Left kidney (tissue), 2 donors: ENCODE results near the gene FGD3. TPM values are rescaled to one million over a fixed set of nuclear protein-coding genes. Genes with fewer than 3 reads are reported as not detected.
A peak's percentile ranks its signal among the peaks of the same experiment; 100 is the strongest.

ENCODE experiments used
- DNase-seq: peaks from one replicate; pipeline ENCODE4 v3.0.0-alpha.2; 2013
- polyA plus RNA-seq: library from polyadenylated mRNA; unstranded; fragments of 120-200 nt; gene quantifications from one replicate; pipeline ENCODE4 v1.2.1, GENCODE V29; 2013; ENCODE audit not compliant: insufficient read length

Gene FGD3
- polyA plus RNA-seq, 1 donor, result 6.5 TPM

DNA sequence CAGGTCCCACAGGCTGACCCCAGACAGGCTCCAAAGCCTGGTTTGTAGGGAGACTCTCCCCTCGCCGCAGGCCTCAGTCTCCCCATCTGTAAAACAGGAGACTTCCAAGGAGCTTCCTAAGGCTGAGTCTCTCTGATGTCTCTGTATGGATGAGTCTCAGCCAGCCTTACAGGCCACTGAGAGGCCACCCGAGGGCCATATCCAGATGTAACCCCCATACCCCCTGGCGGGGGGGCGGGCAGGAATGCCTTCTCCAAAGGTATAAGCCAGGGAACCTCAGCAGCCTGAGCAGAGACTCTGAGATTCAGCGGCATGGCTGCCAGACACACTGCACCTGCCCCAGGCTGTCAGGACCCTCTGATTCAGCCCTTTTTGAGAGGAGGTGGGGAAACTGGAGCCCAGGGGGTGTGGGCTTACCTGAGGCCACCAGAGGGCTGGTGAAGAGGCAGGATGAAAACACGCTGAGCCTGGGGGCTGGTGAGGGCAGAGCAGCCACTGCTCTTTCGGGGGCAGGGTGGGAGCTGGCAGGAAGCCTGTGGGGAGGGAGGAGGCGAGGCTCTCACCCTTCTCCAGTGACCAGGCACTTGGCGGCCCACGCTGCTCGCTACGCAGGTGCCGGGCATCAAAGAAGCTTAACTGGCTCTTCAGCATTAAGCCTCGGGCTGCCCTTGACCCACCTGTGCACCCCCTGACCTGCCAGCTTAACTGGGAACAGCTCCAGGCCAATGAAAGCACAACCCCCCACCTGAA lies 105.6 kb downstream of the FGD3 start:
- no peak for DNase-seq

DNA sequence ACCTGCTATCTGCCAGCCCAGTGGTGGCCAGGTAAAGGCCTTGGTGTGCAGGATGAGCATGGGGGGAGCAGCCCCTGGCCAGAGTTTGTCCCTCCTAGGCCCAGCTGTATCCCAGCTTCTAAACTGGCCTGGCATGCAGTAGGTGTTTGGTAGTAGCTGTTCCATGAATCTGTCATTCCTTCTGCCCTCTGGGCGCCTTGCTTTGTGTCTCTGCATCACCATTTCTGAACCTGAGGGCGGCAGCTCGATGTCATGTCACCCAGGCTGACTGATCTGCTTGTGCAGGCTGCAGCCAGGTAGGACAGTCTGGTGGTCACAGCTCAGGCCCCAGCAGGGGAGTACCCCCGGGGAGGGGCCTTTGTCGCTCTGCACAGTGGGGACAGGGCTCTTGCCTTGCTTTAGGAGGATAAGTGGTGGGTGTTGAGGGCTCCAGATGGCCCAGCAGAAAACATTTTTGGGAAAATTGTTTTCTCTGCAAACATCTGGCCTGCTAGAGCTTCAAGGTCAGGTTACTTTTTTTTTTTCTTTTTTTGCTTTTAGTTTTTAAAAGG lies 106.5 kb downstream of the FGD3 start:
- DNase-seq, result no peak

DNA sequence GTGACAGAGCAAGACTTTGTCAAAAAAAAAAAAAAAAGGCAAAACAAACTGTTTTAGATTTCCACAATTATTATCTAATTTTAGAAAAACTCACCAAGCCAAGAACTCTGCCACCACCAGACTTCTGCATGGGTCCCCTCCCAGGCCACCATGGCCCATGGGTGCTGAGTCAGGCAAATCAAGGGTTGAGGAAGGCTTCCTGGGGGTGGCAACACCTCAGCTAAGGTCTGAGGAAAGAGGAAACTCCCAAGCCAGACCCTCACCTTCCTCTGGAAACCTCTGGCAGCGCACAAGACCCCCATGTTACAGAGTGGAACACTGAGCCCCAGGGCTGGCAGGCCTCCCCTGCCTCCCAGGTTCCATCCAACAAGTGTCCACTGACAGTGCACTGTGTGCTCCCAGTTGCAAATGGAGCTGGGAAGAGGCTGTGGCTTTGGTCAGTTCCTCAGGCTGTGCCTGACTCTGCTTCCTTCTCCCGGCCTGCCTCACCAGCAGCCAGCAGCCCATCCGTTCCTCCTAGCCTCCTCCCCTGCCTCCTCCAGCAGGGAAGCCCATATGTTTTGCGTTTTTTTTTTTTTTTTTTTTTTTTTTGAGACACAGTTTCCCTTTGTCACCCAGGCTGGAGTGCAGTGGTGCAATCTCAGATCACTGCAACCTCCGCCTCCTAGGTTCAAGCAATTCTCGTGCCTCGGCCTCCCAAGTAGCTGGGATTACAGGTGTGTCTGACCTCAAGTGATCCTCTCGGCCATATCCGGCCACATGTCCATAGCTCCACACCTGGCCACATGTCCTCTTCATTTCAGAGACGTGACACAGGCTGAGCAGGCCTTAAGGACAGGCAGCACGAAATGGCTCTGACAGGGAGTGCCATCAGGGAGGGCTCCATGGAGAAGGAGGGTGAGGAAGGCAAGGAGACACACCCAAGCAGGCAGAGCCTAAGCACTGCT lies 107.7 kb downstream of the FGD3 start:
- DNase-seq, result no peak

DNA sequence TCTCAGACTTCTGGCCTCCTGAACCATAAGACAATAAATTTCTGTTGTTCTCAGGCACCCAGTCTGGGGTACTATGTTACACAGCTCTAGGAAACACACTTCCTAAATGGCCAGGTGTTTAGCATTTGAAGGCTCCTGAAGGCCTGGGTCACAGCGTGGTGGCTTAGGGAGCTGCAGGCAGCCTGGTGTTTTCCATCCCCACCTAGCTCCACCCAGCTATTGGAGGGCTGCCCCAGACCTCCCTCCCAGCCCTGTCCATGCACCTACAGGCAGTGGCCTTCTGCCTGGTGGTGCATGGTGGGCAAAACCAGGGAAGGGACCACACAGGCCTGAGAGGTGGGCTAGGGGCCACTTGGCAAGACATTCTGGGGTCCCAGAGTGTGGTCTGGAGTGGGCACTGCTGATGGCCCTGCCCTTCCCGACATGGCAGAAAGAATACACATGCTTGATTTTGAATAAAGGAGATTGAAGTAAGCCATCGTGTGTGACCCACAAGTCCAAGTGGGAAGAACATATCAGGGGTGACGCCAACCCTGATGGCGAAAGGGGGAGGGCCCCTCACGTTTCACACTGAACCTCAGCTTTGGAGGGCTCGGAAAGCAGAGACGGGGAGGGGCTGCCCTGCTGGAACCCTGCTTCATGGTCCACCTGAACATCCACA lies 109.8 kb downstream of the FGD3 start:
- no peak for DNase-seq

DNA sequence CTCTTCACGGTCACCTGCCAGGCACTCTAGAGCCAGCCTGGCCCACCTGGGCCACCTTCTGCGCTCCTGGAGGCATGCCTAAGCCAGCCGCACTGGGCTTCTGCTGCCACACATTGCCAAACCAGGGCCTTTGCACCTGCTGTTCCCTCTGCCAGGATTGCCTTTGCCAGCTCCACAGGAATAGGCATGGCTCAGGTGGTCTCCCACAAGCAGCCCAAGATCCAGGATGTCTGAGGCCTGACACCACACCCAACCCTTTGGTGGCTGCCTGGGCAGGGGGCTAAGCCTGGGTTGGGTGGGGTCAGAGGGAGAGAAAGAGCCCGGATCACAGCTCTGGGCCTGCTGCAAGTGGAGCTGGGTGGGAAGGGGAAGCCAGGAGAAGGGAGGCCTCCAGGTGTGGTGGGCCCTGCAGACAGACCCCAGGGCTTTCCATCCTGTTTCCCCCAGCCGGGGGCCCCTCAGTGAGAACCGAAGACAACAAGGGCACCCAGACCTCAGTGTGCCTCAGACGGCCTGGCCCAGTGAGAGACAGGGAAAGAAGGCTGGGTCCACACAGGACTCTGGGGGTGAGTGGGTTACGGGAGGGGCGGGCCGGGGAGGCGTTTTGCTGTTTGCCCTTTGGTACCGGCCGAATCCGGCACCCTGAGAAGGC lies 110.5 kb downstream of the FGD3 start:
- DNase-seq, result no peak

DNA sequence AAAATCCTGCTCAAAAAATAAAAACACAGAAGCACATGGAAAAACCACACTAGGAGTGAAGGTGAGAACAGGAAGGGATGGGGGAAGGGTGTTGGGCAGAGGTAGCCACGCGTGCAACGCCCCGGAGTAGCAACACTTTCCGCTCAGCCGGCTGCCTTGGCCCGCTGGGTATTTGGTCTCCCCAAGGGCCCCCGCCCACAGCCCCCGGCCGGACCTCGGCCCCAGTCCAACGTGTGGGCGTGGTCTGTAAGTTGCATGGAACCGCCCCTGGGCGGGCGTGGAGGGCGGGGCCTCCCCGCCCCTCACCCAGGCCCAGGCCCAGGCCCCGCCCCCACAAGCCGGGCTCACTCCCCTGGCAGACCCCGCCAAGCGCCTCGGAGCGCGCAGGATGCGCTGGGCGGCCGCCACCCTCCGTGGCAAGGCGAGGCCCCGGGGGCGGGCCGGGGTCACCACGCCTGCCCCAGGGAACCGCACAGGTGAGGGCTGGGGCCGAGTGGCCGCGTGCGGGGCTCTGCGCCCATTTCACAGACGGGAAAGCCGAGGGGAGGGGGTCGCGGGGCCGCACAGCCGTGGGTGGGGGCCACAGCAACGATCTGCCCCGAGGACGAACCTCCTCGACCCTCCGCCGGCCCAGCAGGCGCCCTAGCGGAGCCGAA lies 111.2 kb downstream of the FGD3 start, which contains the start of gene SUSD3:
SUSD3 (plus strand) TSS at position 347 of the 656 bp plus-strand sequence; CDS start at position 389, 42 bp downstream.
- DNase-seq, result peak; percentile 84

DNA sequence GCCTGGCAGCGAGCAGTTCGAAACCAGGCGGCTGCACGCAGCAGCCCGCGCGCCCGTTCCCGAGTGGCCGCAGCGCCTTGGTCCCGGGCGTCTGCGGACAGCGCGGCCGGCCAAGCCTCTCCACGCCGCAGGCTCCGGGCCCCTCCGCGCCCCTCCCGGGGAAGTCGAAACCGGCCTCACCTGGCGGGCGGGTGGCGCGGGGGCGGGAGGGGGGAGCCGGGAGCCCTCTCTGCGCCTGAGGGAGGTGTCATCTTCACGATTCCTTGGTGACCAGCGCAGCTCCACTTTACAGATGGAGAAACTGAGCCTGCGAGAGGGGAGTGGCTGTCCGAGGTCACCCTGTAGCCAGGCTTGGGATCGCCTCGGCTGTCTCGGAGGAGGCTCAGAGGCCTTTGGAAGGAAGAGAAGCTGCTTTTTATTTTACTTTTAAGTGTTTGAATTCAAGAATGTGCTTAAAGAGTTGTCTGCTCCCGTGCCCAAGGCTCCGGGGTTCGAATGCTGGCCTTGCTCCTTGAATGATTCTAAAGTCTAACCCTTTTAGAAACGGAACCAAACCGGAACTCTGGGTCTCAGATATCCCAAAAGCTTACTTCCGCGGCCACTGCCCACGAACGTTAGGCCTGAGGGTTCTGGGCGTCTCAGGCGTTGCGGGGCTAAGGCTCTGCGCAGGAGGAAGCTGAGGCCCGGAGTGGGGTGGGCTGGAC lies 111.8 kb downstream of the FGD3 start:
- no peak for DNase-seq

DNA sequence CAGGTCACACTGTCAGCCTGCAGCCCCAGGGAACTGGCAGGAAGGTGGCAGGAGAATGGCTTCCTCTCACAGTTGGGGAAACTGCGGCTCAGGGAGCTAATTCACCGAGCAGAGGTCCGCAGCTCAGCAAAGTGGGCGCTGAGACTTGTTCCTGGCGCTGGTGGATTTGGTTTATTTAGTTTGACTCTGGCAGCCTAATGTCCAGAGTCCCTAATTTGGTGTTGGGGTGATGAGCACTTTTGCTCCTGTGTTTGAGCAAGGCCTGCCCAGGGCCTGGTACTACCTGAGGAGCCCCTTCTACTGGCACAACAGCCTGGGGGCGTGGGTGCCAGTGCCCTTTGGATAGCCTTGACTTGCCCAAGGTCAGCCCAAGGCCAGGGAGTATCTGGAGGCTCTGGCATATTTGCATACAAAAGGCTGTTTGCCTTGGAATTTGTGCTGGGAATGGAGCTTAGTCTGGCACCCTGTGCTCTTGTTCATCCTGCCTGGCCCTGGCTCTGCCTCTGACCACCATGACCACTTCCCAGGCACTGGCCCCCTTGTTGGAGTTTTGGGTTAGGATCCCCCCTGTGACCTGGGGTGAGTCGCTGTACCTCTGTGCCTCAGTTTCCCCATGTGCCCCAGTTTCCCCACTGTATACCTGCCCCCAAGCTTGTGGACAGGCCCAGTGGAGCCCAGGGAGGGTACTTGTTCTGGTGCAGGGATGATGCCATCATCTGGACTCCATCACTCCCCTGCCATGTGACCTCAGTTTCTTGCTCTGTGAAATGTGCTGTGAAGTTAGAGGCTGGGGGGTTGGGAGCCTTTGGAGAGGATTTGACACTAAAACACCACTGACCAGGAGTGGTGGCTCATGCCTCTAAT lies 112.6 kb downstream of the FGD3 start:
- no peak for DNase-seq

DNA sequence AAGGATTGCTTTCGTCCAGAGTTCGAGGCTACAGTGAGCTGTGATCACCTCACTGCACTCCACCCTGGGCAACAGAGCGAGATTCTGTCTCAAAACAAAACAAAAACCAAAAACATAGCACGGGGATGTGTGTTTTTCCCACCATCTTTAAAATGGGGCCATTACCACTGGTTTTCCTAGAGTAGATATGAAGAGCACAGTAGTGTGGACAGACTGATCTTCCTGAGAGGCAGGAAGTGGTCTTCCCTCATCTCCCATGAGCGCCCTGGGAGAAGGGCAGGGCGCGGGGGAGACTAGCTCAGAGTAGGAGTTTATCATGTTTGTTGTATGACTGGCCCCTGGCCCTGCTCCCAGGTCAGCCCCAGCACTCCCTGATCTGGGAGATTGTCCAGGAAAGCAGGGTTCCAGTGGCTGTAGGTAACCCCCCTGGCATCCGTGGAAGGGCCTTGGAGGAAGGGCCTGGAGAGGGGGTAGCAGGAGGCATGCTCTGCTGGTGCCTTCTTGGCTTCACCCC lies 113.5 kb downstream of the FGD3 start:
- DNase-seq, result no peak

DNA sequence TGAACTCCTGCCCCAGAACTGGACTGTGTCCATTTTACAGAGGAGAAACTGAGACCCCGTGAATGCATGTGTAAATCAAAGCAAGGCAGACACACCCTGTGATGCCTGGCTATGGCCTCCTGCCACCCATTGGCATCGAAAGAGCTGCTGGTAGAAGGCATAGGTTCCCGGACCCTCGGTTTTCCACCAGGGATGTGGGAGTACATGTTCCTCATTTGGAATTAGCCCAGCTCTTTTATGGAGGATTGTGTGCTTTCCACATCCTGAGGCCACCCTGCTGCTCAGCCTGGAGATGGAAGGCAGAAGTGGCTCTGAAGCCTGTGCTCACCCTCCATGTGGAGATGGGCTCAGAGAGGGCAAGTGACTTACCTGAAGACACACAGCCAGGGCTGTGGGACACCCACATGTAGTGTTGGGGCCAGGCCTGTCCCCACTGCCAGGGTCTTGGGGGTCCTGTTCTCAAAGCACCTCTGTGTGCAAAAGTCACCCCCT lies 114.0 kb downstream of the FGD3 start:
- no peak for DNase-seq

DNA sequence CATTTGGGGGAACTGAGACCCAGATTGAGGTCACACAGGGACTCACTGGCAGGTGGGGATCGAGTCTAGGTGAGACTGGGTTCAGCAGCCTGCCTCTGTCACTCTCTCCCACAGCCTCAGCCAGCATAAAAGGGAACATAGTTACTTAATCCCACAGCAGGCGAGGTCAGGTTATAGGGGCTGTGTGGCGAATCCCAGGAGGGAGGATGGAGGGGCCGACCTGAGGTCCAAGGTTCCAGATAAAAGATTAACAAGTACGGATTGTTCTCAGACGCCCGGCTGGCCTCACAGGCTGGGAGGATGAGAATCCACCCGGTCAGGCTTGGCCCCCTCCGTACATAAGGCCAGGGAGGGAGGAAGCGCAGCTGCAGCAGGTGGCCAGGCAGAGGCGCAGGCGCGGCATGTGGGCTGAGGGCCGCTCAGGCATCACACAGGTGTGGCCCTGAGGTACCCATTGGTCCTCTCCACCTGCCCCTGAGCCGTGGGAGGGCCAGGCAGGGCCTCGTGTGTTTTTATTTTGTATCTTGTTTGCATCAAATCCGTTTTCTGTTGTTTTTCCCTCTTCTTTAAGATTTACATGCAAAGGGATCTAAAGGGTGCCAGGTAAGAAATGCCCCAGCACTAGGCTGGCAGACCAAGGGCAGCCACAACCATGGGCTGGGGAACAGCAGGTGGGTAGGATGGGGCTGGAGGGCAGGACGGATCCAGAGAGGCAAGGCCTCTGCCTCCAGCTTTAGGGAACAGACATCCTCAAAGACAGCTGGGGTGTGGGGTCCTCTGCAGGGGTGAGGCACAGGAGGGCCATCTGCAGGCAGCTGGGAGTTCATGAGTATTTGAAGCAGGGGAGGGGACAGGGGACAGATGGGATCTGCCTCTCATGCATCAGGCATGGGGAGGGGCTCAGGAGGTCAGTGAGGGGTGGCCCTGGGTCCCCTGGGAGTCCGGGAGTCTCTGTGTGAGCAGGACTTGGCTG lies 114.8 kb downstream of the FGD3 start:
- no peak for DNase-seq

DNA sequence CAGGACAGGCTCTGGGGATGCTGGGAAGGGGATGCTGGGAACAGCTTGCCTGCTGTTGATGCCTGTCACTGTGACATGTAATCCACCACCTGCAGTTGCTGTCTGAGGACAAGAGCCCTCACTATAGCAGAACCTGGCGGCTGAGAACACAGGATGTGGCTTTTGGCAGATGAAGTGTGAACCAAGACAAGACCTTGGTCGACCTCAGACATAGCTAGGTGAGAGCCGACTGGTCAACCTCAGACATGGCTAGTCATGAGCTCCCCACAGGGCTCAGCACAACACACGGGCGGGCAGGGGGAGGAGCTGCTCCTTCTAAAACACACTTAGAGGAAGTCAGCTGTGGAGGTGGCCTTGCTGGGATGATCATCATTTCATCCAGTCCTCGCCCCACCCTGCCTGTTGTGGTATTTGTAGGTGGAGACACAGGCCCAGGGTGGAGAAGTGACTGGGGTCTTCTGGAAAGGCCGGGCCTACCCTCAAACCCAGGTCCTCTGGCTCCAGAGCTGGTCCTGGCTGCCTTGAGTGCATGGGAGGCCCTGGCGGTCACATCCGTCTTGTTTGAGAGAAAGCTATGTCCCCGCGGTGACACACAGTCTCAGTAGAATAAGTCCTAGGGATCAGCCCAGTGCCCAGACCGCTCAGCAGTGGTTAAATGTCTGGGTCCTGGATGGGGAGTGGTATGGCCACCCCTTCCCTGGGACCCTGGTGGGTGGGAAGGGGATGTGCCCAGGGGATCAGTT lies 117.2 kb downstream of the FGD3 start:
- no peak for DNase-seq

DNA sequence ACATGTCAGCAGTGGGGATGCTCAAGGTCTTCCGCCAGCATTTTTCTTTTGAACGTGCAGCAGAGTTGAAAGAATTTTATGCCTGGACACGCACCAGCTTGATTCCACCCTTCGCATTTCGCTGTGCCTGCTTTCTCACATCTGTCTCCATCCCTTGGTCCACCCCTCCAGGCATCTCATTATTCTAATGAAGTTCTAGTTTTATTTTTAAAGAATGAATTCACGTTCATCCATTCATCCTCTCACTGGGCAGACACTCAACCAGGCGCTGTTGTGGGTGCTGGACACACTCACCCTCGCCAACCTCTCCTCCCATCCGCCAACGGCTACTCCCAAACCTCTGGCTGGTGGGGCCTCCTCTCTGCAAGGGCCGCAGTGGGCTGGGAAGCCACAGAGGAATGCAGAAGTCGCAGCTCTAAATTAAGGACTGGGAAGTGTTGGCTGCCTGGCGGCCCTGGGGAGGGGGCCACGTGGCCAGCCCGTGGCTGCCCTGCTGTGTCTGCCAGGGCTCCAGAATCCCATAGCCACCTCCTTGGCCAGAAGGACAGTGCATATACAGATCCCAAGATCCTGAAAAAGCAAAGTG lies 117.9 kb downstream of the FGD3 start:
- no peak for DNase-seq

DNA sequence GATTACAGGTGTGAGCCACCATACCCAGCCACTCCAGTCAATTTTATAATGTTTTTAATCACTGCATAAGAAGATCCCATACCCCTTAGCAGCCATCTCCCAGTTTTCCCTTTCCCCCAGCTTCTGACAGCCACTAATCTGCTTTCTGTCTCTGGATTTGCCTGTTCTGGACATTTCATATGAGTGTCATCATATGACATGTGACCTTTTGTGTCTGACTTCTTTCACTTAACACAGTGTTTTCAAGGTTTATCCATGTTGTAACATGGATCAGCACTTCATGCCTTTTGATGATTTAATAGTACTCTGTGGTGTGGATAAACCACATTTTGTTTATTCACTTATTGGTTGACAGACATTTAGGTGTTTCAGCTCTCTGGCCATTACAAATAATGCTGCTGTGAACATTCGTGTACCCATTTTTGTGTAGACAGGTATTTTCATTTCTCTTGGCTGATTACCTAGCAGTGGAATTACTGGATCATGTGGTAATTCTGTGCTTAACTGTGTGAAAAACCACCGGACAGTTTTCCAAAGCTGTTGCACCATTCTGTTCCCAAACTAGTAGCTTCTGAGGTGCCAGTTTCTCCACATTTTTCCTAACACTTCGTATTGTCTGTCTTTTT lies 119.8 kb downstream of the FGD3 start:
- DNase-seq, result no peak

DNA sequence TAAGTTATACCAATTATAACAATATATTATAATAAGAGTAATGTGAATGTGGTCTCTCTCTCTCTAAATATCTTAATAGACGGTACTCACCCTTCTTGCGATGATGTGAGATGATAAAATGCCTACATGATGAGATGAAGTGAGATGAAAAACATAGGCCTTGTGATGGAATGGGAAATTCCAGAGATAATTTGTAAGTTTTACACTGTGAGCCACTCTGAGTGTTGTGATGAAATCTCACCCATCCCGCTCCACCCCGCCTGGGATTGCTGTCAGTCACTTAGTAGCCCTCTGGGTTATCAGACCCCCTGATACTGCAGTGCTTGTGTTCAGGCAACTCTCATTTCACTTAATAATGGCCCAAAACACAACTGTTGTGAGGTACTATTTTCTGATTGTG lies 121.6 kb downstream of the FGD3 start:
- no peak for DNase-seq

DNA sequence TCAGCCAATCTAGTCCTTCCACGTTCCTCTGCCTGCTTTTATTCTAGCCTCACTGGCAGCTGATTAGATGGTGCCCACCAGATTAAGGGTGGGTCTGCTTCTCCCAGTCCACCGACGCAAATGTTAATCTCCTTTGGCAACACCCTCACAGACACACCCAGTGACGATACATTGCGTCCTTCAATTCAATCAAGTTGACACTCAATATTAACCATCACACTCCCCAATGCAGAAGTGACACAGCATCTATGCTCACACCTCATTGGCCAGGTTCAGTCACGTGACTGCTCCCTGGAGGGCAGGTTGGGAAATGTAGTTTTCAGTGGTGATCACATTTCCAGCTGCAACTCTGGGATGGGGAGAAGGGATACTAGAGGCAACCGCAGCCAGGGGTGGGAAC lies 124.1 kb downstream of the FGD3 start:
- DNase-seq, result no peak
